KMS-11 (cell line): ENCODE data around the gene FRMPD4.

Experiments
- H2AFZ ChIP-seq: fragments of 200-600 bp; sonication (generic); 2 replicates; pipeline ENCODE4 v1.6.1; 2016; ENCODE audit warnings: antibody characterized with exemption, mixed run types, low read depth
- H3K27ac ChIP-seq: fragments of 200-600 bp; sonication (generic); 2 replicates; pipeline ENCODE4 v1.6.1; 2016; ENCODE audit warnings: mild to moderate bottlenecking, mixed run types
- H3K27me3 ChIP-seq: fragments of 200-600 bp; sonication (generic); 2 replicates; pipeline ENCODE4 v1.6.1; 2017; ENCODE audit warnings: mild to moderate bottlenecking, low read depth, mixed run types, moderate library complexity; ENCODE audit not compliant: insufficient read depth
- H3K36me3 ChIP-seq: fragments of 200-600 bp; sonication (generic); 2 replicates; pipeline ENCODE4 v1.6.1; 2017; ENCODE audit warnings: mild to moderate bottlenecking, mixed run types; ENCODE audit not compliant: insufficient read depth
- H3K4me1 ChIP-seq: fragments of 200-600 bp; sonication (generic); 2 replicates; pipeline ENCODE4 v1.6.1; 2016; ENCODE audit warnings: mild to moderate bottlenecking, low read depth, mixed run types; ENCODE audit not compliant: poor library complexity, severe bottlenecking
- H3K4me2 ChIP-seq: fragments of 200-600 bp; sonication (generic); 2 replicates; pipeline ENCODE4 v1.7.0; 2016; ENCODE audit warnings: mild to moderate bottlenecking, mixed run types
- H3K4me3 ChIP-seq: fragments of 200-600 bp; sonication (generic); IDR thresholded peaks from 2 replicates; pipeline ENCODE4 v1.6.1; 2017; ENCODE audit warnings: low read depth, low read length, mixed read lengths; ENCODE audit not compliant: insufficient read depth
- H3K79me2 ChIP-seq: fragments of 200-600 bp; sonication (generic); 2 replicates; pipeline ENCODE4 v1.6.1; 2016; ENCODE audit warnings: low read depth, mixed run types; ENCODE audit not compliant: insufficient read depth
- H3K9ac ChIP-seq: fragments of 200-600 bp; sonication (generic); 2 replicates; pipeline ENCODE4 v1.6.1; 2016; ENCODE audit warnings: mild to moderate bottlenecking, mixed run types
- H4K20me1 ChIP-seq: fragments of 200-600 bp; sonication (generic); 2 replicates; pipeline ENCODE4 v1.6.1; 2016; ENCODE audit warnings: mild to moderate bottlenecking, mixed run types; ENCODE audit not compliant: insufficient read depth
- TF ChIP-seq, protein P1 (sequence below): fragments of 200-600 bp; sonication (generic); conservative IDR thresholded peaks from 2 replicates; pipeline ENCODE4 v1.6.1; 2017; ENCODE audit warnings: low read depth, mild to moderate bottlenecking, antibody characterized with exemption, low read length, moderate library complexity, mixed read lengths

Gene FRMPD4

DNA sequence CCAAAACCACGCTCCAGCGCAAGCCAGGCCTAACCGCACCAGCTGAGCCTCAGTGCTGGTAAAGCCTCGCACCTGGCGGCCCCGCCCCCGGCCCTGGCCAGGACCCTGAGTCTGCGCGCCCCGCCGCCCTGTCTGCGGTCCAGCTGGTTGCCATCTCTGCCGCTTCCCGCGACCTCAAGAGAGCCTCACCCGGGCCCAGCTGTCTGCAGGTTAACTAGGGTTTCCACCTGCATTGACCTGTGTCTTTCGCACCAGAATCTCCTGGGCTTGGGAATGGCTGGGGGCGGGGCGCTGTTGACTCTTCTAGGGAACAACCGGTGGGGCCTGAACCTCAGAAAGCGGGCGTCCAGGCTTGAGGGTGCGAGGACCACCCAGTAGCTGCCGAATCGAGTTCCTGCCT, 445.3 kb downstream of the FRMPD4 start:
- no peak overlapping the region for H3K9ac ChIP-seq
- no peaks in the 10 kb centered on the region for H4K20me1 ChIP-seq
- no peaks in the 10 kb centered on the region for H3K4me1 ChIP-seq
- H2AFZ ChIP-seq = no peak overlapping the region
- no peak overlapping the region for H3K4me3 ChIP-seq
- TF ChIP-seq, protein P1, sequence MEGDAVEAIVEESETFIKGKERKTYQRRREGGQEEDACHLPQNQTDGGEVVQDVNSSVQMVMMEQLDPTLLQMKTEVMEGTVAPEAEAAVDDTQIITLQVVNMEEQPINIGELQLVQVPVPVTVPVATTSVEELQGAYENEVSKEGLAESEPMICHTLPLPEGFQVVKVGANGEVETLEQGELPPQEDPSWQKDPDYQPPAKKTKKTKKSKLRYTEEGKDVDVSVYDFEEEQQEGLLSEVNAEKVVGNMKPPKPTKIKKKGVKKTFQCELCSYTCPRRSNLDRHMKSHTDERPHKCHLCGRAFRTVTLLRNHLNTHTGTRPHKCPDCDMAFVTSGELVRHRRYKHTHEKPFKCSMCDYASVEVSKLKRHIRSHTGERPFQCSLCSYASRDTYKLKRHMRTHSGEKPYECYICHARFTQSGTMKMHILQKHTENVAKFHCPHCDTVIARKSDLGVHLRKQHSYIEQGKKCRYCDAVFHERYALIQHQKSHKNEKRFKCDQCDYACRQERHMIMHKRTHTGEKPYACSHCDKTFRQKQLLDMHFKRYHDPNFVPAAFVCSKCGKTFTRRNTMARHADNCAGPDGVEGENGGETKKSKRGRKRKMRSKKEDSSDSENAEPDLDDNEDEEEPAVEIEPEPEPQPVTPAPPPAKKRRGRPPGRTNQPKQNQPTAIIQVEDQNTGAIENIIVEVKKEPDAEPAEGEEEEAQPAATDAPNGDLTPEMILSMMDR = no peak
- H3K4me2 ChIP-seq = no peak overlapping the region
- H3K27me3 ChIP-seq = no peaks in the 10 kb centered on the region
- no peaks in the 10 kb centered on the region for H3K79me2 ChIP-seq
- no peaks in the 10 kb centered on the region for H3K36me3 ChIP-seq
- no peak overlapping the region for H3K27ac ChIP-seq

- Histone ChIP-seq H3K79me2 (no peaks in the 10 kb centered on the region), H3K36me3 (no peaks in the 10 kb centered on the region), H3K4me3 (no peak overlapping the region), H3K9ac (no peak overlapping the region), H2AFZ (no peak overlapping the region), H4K20me1 (no peaks in the 10 kb centered on the region), H3K27ac (no peak overlapping the region), H3K4me2 (no peak overlapping the region), H3K27me3 (no peaks in the 10 kb centered on the region), H3K4me1 (no peaks in the 10 kb centered on the region)
- TF ChIP-seq, protein P1 = no peak
Observed at GRCh38 chrX:12595720-12596119, 457.4 kb downstream of the FRMPD4 start.

- H2AFZ ChIP-seq = no peak overlapping the region
- H4K20me1 ChIP-seq = no peaks in the 10 kb centered on the region
- H3K4me1 ChIP-seq = no peaks in the 10 kb centered on the region
- no peak overlapping the region for H3K27ac ChIP-seq
- TF ChIP-seq, protein P1 = no peak
- no peak overlapping the region for H3K4me3 ChIP-seq
- no peak overlapping the region for H3K4me2 ChIP-seq
- no peaks in the 10 kb centered on the region for H3K36me3 ChIP-seq
- no peak overlapping the region for H3K9ac ChIP-seq
- no peaks in the 10 kb centered on the region for H3K27me3 ChIP-seq
- H3K79me2 ChIP-seq = no peaks in the 10 kb centered on the region
Observed at GRCh38 chrX:12610079-12610478, 471.8 kb downstream of the FRMPD4 start.

DNA sequence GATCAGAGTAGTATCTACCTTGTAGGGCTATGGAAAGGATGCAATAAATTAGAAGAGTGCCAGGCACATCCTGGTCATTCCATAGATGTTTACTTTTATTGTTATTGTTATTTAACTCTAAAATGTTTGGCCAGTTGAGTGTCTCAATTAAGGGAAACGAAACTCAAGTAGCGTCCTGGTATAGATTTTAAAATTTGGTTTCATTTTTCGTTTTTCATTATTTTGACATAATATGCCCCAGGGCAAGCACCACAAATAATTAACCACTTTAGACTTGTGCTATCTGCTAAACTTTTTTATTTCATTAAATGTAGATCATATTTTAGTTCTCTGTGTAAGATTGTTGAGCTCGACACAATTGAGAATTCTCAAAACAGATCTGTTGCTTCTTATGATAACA, 473.2 kb downstream of the FRMPD4 start:
- Histone ChIP-seq H2AFZ (no peak overlapping the region), H3K79me2 (no peaks in the 10 kb centered on the region), H3K9ac (no peak overlapping the region), H3K27me3 (no peaks in the 10 kb centered on the region), H3K4me1 (no peaks in the 10 kb centered on the region), H4K20me1 (no peaks in the 10 kb centered on the region), H3K27ac (no peak overlapping the region), H3K4me3 (no peak overlapping the region), H3K36me3 (no peaks in the 10 kb centered on the region), H3K4me2 (no peak overlapping the region)
- TF ChIP-seq, protein P1 = no peak
